Measurements from ENCODE around the gene SH2D1A.
"Not testable (repeated sequence)": the region's sequence is repeated elsewhere in the genome, so short reads cannot be mapped to it uniquely, and the experiment has no call there.

SH2D1A gene

DNA sequence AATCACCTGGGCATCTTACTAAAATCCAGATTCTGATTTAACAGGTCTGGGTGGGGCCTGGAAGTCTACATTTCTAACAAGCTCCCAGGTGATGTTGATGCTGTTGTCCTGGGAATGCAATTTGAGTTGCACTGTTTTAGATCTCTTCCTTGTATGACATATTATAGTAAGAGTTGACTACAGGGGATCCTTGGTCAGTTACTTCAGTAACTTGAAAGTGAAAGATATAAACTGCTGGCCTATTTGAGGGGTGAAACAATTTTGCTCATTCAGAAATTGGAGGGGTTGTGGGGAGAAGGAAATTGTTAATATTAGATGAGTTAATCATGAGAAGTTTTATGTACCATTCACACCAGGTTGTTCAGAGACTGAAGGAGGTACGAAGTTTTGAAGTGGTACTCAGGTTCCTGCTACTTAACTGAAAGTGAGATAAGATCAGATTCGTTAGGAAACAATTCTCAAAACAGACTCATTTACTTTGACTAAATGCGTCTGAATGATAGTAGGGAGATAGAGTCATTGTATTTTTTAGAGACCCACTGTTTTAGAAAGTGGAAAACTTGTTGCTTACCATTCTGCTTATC lies 12.5 kb downstream of the SH2D1A start:
- no peak for DNase-seq

DNA sequence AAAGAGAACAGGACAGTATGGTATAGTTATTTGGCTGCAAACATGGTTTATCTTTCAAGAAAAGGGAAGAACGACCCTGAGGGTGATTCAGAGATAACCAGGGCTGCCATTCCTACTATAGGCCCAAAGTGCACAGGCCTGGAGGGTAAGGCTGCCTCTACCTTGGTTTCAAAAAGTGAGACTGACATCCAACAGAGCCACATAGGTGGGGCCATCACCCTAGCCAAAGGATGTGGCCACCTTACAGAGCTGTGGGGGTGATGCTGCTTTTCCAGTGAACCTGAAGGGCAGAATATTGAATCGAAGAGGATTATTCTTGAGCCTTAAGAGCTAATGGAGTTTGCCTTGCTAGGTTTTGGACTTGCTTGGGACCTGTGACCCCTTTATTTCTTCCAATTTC lies 15.7 kb downstream of the SH2D1A start:
- DNase-seq = no peak

DNA sequence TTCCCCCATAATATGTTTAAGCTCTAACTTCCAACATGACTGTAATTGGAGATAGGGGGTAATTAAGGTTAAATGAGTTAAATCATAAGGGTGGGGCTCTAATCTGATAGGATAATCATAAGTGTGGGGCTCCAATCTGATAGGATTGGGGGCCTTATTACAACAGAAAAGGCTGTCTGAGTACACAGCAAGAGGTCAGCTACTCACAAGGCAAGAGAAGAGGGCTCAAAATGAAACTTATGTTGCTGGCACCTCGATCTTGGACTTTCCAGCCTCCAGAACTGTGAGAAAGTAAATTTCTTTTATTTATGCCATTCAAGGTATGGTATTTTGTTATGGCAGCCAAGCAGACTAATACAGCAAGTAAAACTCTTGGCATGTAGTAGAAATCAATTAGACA lies 16.4 kb downstream of the SH2D1A start:
- DNase-seq = no peak

DNA sequence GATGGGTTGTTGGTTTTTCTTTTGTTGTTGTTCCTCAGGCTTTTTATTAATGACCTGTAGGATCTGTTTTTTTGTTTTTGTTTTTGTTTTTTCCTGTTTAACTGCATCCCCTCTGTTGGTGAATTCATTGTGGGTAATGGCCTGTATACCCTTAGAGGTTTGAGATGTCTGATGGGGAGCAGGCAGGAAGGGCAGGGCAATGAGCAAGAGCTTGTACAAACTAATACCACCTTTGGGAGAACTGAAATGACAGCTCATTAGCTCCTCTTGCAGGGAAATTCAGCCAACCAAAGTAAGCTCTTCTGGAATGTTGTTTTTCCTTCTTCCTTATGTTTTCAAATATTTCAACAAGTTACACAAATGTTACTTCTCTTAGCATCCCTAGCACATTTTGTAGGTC lies 23.4 kb downstream of the SH2D1A start:
- no peak for DNase-seq

DNA sequence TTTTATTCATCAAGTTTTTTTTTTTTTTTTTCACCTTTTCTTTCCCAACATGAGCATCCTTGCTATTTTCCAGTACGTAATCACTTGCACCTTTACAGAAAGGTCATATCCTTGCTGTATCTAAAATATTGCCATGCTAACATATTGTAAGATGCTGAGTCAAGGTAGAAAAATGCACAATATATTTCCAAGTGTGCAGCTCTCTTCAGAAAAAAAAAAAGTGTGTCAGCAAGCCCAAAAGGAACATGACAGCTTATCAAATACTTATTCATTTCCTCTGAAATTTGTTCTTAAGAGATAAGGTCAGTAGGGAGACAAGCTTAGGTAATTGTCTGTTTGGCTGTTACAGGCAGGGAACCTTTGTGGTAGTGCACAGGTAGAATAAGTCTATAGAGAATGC lies 27.0 kb downstream of the SH2D1A start:
- no peak for DNase-seq

DNA sequence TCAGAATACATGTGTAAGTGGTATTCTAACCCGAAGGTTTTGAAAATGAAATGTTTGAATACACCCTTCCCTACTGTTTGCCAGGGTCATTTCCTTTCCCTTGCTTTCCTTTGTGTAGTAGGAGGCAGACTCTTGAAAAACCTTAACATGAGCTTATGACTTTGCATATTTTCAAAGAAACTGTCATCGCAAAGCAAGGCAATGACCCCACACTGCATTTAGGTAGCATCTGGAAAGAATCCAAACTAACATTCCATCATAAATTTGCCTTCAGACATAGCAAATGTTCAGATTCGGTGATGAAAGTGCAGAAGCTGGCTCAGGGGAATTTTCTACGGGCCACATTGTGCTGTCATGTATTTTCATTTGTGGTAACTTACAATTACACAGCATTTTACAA lies 32.3 kb downstream of the SH2D1A start:
- DNase-seq = no peak

DNA sequence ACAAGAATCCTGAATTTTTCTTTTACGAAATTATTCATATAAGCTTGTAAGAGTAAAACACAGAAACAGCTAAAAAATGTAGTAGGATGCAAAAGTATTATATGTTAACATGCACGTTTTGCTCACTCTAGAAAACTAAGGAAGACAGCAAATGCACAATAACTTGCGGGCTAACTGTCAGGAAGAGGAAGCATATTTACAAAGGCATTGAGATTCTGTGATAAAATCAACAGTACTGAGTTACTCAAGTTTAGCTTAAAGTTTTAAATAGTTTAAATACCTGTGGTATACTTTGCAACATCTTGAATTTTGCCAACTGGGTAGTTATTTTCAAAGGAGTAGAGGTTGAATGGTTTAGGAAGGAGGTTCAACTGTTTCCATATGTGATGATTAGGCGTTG lies 37.0 kb downstream of the SH2D1A start:
- no peak for DNase-seq

DNA sequence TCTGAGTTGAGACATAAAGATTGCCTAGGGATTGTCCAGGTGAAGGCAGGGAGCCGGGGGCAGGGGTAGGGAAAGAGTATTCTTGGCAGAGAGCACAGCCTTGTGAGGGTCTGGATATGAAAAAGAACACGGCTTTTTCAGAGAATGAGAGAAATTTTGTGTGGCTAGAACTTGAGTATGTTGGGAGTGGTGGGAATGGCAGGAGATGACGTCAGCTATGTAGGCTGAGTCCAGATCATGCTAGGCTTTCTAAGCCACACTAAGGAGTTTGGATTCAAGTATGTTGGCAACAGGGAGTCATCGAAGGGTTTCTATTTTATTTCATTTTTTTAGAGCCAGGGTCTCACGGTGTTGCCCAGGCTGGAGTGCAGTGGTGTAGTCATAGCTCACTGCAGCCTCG lies 40.0 kb downstream of the SH2D1A start:
- DNase-seq = no peak

DNA sequence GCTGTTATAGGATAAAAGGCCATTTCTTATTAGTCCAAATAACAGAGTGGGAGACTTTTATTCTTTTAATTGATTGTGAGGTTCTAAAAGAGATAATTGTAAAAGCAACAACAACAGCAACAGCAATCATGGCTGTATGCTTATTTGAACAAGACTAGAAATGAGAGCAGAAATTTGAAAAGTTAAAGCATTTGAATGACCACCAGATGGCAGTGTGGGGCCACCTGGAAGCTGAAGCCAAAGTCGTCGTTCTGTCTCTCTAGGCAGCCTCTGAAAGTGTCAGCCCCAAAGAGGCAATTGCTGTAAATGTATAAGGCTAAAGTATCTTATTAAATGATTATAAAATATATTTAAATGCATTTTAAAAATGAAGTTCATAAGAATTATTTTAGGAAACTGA lies 42.2 kb downstream of the SH2D1A start:
- peak; percentile 10 to 68 for DNase-seq

DNA sequence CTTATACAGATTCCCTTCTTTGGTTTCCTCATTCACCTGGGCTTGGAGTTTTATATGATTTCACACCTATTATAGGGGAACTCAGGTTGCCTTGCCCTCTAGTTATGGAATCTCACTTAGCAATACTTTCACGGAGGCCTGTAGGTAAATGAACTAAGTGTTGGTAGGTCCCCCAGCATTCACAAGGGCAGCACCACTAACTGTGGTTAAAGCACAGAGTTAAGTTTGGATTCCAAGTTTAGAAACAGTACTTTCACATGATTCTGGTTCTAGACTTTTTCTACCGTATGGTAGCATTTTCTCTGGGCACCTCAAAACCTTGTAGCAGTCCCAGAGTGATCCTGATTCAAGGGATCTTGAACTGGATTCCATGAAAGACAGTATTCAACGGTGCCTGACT lies 46.4 kb downstream of the SH2D1A start:
- no peak for DNase-seq

DNA sequence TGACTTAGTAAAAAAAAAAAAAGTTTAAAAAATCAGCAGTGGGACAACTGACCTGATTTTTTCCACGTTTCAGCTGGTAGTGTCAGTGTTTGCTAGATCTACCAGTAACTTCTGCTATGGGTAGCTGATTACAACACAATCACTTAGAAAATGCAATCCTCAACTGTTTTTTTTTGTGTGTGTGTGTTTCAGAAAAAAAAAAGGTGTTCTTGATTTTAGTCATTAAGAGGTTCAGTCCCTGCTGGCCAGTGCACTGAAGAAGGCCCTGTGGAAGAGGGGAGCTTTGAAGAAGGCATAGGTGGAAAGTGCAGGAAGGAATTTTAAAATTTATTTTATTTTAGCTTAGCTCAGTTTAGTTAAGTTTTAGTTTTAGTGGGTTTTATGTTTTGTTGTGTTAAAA lies 46.9 kb downstream of the SH2D1A start:
- no peak for DNase-seq

DNA sequence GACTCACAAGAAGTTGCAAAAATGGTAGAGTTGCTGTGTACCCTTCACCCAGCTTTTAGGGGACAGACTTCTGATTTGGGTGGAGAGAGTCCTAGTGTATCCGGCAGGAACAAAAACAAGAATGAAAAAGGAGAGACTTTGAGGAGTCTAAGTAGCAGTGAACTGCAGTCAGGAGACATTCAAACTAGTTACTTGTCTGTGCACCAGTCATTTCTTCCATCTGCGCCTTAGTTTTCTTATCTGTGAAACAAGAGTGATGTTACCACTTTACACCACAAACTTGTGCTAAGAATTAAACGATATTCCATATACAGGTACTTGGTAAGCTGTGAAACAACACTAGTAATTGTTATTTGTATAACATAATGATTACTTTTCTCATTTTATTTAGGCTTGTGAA lies 47.3 kb downstream of the SH2D1A start:
- DNase-seq = no peak

DNA sequence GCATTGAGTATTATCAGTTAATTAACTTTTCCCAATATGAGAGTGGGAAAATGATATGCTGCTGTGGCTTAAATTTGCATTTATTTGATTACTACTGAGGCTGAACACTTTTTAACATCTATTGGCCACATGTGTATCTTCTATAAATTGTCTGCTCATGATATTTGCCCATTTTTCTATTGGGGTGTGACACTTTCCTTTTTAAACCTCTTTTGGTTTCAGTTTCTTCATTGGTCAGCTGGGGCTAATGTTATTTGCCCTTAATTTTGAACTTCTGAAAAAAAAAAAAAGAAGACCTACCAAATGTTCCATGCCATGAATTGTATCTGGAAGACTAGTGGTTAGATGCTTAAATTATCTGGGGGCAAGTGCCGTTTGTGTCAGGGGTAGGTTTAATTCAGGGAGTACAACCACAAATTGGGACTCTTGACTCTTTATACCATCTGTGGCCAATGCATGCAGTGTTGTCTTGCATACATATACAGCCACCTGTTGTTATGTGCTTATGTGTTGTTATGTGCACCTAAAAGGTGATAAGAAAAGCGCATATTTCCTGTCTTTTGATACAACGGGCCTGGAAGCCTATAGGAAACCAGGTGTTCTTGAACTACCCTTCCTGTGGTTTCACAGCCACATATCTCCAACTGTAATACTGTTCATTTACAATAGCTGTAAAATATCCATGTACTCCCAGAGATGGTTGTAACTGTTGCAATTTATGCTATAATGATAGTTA lies 49.0 kb downstream of the SH2D1A start:
- DNase-seq = no peak

DNA sequence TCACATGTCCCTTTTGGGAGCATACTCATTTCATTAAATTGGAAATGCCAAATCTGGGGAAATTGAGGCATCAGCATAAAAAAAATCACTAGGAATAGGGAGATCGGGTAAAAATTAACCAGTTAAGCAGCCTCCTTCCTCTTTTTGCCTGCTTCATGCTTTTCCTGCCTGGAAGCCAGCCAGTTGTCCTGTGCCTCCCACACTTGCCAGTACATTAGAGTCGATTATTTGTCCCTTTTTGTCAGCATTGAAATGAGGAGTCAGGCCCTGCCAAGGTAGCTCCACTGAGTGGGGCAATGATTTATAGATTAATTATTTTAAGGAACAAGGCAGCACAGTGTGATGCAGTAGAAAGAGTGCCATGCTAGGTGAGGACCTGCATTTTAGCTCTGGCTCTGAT lies 55.3 kb downstream of the SH2D1A start:
- DNase-seq = no peak

DNA sequence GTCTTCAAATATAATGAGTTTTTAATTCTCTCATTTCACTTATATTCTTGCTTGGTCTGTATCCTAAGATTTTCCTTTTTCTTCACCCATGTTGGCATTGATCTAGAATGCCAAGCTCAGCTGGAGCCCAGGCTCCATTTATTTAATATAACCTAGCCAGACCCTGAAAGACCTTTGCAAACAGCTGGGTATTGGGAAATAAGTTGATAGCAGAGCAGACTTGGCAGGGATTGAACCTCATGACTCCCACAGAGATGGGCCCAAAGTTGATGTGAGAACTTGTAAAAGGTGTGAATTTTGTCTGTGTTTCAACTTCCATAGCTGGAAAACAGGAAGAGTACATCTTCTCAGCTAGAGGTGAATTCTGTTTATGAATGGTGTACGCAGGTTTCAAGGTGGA lies 59.5 kb downstream of the SH2D1A start:
- no peak for DNase-seq

DNA sequence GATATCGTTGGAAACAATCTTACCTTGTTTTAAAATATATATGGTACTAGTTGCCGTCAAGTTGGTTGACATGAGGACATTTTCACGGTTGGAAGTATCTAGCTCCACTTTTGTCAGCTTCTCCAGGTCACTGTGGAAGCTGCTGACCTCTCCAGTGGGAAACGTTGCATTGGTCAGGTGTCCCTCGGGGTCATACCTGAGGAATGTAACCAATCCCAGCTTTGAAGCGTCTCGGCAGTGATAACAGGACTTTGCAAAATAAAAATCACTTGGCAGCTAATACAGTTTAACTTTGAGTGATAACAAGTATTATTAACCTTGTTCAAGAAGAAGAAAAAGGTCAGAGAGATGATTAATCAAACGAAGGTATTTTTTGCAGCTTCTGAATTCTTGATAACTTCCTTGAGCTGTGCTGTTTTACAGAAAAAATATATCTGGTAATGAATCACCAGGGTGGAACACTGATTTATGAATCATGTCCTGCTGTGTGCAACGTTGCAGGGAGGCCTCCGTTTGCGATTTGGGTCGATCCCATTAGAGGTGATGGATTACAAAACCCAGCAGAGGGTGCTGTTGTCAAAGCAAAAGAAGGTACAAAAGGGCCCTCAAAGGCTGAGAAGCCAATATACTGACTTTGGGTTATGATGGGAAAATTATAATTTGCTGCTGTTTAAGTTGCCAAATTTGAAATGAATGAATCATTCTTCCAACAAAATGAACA lies 60.1 kb downstream of the SH2D1A start:
- peak in 1 of 2 donors; percentile 42 for DNase-seq

DNA sequence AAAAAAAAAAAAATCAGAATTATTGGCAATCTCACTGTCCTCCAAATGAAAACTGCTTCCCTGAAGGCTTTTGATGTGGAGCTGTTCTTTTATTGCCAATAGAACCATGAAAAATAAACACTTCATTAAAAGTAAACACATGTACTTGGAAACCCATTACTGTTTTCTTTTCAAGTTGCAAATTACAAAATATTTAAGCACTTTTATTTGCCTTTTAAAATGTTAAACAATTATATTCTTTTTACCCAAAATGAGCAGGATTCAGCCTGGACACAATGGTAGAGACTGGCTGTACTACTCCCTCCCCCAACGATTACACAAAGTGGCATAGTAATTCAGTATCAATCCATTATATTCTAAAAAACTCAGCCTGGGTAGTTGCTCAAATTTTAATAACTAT lies 60.9 kb downstream of the SH2D1A start:
- DNase-seq = no peak

DNA sequence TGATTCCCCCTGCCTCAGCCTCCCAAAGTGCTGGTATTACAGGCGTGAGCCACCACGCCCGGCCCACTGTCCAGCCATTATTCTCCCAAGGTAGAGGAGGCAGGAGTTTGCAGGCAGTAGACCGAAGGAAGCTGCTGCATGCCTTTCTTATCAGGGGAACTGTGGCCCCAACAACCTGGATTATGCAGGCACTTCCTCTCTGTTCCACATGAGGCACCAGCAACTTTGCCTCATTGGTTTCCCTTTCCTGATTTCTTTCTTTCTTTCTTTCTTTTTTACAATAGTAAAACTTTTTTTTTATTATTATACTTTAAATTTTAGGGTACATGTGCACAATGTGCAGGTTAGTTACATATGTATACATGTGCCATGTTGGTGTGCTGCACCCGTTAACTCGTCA lies 62.0 kb downstream of the SH2D1A start:
- DNase-seq = not testable (repeated sequence)

DNA sequence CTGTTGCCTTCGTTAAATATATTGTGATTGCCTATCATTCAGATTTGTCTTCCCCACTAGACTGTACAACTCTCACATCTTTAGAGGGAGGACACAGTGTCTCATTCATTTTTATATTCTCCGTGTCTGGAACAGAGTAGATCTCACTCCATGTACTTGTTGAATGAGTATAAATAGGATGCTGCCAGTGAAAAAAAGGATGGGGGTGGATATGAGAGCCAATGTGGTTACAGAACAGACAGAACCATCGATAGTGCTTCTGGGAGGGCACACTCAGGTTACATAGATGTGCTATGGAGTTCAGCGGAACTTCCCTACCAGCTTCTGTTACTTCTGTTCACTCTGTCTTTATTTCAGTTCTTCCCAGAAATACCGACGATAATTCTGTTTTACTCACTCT lies 66.9 kb downstream of the SH2D1A start:
- DNase-seq = no peak

DNA sequence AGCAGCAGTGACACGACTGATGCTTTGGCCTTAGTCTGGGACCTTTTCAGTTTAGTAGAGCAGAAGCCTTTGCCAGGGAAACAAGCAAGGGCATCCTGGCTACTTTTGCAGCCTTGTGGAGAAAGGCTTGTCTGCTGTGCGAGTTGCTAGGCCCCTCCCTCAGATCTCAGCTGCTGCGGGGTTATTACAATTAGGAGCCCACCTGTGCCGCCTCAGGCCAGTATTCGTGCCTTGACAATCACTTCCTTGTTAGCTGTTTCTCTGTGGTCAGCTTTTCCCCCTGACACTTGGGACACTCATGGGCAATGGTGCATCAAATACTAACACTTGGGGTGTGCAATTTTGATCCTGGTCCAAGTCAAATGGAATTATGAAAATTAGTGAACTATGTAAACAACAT lies 67.9 kb downstream of the SH2D1A start:
- no peak for DNase-seq

DNA sequence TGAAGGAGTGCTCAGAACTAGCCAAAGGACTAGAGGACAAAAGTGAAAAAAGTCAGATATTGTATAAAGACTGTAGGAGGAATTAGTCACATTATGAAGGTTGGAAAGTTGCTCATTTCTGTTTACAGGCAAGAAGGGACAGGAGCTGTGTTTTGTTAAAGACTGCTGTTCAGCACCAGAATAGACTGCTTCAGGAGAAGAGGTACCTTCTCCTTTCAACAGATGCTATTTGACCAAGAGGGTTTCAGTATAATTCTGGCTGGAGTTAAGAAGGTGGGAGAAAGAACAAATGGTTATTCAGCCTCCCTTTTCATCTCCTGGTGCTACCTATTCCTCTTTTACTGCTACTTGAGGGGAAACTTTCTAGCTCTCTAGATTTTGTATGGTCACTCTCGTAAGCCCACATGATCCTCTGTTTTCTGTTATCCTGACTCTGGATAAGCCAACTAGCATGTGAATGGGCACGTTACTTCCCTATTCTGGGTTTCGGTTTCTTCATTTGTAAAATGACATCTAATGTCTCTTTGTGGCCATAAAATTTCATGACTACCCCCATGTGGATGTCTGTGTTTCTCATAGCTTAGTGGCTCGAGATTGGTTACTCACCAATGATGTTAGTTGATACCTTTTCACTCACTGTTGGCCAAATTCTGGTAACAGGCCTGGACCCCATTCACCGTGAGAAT lies 68.9 kb downstream of the SH2D1A start:
- no peak for DNase-seq

DNA sequence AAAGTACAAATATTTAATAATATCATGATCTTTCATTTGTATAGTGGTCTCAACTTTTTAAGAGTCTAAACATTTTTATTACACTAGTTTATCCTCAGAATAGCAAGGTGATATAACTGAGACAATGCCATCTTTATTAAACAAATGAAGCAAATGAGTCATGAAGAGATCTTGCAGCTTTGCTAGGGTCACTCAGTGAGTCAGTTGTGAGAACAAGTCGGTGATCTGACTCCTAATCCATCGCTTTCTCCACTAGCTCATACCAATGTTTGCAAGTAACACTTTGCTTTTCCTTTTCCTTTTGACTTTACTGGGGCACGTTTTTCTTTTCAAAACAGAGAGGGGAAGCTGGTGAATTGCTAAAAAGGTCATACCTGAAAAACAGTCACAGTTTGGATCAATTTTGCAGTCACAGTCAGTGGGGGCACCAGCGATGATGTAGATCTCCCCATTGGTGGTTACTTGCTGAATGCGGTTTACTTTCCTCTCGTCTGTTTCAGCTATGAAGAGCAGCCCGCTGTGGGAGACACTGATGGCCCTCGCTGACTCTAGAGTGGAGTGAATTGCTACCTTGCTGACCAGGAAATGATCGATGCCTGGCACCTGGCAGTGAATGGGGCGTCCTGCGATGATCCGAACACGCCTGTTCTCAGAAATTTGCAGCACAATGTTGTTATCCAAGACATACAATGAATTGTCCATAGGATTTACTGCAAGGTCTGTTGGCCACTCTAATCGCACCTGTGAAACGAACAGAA lies 75.7 kb downstream of the SH2D1A start:
- DNase-seq = no peak
